DMS 273 (cell line): ENCODE measurements around the gene TMEM121B.

Experiments used
- DNase-seq: peaks from one replicate; lab custom pipeline; 2025; ENCODE audit not compliant: unreplicated experiment; lab: John Stamatoyannopoulos, UW

The TMEM121B gene

DNA sequence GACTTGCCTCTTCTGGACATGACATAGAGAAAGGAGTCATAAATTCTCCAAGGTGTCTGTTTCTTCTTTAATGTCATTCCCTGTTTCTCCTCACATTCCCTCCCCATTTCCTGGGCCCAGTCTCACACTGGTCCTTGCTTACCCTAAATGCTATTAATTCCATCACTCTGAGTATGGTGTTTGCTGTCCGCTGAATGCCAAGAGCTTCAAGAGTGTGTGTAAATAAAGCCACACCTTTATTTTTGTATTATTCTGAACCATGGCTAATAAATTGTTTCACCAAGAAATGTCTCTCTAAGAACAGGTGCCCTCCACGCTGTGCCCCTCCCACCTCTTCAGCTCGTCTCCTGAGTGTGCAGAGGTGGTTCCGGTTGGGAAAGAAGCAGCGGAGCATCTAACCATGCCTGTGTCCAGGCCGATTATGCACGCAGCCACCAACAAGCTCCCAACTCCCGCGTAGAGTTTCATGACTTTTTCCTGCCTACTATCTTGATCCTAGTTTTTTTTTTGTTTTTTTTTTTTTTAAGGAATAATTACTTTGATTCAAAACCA, 8.6 kb downstream of the TMEM121B start:
- DNase-seq: no peak

DNA sequence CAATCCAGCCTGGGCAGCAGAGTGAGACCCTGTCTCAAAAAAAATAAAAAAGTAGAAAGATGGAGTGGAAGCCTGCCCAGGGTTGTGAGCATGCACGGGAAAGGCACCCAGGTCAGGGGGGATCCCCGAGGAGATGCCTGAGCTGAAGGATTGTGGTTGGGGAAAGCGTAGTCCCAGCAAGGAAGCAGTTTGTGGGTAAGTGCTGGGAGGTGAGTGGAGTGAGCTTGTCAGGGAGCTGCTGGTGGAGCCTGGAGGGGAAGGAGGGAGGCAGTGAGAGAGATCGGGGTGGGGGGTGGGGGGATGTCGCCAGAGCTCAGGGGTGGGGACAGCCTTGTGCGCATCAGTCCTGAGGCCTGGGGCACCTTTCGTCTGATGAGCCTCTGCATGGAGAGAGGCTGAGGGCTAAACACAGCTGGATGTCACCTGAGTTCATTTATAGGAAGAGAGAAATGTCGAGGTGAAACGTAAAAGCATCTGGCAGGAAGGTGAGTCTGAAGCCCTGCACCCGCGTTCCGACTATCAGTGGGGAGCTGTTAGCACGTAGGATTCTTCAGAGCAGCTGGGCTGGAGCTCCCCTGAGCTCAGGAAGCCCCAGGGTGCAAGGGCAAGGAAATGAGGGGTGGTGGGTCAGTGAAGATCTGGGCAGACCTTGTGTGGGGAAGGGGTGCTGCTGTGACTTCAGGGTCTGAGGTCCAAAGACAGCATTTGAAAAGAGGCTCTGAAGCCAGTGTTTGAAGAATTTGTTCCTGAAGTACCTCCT, 10.2 kb downstream of the TMEM121B start:
- DNase-seq: no peak

DNA sequence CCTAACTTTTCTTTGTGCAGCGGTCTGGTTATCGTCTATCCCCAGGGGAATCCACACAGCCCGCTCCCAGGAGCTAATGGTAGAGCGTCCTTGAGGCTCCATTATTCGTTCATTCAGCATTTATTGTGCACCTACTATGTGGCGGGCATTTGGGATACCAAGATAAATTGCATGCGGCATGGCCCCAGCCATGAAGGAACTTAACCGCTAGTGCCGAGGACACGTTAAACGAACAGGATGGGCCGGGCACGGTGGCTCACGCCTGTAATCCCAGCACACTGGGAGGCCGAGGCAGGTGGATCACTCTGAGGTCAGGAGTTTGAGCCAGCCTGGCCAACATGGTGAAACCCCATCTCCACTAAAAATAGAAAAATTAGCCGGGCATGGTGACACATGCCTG, 11.2 kb downstream of the TMEM121B start:
- no peak for DNase-seq

DNA sequence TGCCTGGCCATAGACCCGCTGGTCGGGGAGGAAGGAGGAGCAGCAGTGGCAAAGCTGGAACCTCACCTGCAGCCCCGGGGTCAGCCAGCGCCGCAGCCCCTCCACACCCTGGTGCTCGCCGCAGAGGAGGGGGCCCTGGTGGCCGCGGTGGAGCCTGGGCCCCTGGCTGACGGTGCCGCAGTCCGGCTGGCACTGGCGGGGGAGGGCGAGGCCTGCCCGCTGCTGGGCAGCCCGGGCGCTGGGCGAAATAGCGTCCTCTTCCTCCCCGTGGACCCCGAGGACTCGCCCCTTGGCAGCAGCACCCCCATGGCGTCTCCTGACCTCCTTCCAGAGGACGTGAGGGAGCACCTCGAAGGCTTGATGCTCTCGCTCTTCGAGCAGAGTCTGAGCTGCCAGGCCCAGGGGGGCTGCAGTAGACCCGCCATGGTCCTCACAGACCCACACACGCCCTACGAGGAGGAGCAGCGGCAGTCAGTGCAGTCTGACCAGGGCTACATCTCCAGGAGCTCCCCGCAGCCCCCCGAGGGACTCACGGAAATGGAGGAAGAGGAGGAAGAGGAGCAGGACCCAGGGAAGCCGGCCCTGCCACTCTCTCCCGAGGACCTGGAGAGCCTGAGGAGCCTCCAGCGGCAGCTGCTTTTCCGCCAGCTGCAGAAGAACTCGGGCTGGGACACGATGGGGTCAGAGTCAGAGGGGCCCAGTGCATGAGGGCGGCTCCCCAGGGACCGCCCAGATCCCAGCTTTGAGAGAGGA, 11.9 kb downstream of the TMEM121B start:
- no peak for DNase-seq

DNA sequence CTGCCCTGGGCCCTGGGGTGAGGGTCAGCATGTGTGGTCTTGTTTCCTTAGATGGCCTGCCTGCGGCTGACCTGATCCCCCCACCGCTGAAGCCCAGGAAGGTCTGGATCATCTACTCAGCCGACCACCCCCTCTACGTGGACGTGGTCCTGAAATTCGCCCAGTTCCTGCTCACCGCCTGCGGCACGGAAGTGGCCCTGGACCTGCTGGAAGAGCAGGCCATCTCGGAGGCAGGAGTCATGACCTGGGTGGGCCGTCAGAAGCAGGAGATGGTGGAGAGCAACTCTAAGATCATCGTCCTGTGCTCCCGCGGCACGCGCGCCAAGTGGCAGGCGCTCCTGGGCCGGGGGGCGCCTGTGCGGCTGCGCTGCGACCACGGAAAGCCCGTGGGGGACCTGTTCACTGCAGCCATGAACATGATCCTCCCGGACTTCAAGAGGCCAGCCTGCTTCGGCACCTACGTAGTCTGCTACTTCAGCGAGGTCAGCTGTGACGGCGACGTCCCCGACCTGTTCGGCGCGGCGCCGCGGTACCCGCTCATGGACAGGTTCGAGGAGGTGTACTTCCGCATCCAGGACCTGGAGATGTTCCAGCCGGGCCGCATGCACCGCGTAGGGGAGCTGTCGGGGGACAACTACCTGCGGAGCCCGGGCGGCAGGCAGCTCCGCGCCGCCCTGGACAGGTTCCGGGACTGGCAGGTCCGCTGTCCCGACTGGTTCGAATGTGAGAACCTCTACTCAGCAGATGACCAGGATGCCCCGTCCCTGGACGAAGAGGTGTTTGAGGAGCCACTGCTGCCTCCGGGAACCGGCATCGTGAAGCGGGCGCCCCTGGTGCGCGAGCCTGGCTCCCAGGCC, 12.7 kb downstream of the TMEM121B start:
- DNase-seq: no peak

DNA sequence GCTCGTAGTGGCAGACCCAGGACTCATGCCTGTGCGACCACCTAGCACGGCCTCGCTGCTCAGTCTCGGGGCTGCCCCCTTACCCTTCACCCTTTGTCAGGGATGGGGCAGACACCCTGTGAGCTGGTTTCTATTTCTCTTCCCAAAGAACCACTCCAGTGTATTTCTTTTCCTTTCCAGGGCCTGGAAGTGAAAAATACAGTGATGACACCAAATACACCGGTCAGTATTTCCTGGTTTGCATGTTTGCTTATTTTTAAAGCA, 13.7 kb downstream of the TMEM121B start:
- no peak for DNase-seq

DNA sequence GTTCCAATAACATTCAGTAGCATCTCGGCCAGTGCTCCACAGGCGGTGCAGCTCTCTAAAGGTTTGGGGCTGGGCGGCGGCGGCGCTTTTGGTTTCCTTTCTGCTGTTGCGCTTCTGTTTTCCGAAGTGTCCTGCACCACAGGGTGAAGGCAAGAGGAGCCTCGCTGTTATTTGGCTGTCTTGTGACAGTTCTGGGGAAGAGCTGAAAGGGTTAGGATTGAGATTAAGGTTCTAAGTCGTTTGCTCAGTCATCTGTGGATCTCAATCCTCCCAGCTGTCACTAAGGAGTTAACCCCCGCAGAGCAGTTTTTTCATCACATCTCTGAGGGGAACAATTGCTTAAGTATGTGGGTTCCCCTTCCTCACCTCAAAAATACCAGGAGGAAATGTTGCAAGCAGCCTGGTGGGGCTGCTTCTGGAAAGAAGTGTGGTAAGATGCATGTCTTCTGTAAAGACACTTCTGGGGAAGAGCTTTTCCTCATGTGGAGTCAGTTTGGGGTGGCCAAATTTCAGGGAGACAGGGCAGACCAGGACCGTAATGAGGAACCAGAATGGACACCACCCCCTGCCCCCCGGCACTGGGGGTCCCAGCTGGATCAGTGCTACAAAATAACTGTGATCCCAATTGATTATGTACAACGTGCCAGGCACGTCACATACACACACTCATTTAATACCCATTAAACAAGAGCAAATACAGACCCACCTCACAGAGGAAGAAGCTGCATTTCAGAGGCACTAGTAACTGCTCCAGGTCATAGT, 14.2 kb downstream of the TMEM121B start:
- no peak for DNase-seq

DNA sequence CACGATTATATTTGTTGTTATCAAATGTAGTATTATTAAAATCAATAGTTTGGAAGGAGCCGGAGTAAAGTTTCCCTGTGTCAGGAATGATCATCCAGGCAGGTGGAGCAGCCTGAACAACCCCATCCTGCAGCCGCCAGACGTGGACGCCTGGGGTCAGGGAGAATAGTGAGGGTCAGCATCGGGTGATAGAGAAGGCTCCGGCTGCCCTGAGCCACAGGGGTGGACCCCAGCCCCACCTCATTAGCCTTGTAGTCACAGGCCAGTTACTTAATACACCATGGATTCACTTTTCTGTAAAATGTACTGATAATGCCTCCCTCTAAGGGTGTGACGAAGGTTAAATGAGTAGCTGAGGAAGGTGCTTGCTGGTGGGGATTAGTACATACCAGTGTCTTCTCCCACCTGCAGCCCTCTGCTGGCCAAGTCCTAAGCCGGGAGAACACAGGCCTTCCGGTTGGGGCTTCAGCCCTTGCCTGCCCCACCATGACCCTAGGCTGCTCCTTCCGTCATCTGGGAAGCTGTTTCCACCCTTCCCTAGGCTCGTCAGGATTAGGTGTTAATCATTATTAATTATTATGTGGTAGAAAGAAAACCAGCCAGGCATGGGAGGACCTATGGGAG, 14.9 kb downstream of the TMEM121B start:
- no peak for DNase-seq

DNA sequence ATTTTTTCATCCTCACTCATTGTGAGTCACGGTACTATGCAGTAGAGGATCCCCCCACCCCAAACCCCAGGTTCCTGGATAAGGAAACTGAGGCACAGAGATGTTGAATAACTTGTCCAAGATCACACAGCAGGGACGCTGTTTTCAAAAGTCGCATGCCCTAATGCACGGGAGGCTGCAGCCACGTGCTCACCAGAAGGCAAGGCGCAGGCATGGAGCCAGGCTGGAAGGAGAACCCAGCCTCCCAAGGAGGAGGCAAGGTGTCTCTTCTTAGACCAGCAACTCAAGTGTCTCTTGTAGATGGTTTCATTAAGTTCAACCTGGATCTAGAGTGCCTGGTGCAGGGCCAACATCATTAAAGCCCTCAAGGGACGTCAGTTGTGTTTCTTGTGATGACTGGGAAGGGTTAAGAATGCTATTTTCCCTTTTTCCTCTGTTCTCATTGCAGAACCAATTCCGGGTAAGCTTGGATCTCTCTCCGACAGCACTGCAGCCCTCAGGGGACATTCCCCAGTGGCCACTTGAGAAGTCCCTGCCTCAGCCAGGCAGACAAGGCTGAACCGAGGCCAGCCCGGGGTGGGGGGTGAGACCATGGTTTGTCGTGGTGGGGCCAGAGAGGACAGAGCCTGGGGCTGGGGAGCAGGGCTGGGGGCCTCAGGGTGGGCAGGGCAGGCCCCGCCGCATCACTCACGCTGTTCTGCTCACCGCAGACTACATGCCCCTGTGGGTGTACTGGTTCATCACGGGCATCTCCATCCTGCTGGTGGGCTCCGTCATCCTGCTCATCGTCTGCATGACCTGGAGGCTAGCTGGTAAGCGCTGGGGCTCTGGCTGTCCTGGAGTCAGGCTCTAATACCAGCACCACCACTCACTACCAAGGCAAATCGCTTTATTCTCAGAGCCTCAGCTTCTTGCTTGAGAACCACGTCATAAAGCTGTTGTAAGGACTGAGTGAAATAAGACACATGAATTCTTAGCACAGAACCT, 15.7 kb downstream of the TMEM121B start:
- no peak for DNase-seq

DNA sequence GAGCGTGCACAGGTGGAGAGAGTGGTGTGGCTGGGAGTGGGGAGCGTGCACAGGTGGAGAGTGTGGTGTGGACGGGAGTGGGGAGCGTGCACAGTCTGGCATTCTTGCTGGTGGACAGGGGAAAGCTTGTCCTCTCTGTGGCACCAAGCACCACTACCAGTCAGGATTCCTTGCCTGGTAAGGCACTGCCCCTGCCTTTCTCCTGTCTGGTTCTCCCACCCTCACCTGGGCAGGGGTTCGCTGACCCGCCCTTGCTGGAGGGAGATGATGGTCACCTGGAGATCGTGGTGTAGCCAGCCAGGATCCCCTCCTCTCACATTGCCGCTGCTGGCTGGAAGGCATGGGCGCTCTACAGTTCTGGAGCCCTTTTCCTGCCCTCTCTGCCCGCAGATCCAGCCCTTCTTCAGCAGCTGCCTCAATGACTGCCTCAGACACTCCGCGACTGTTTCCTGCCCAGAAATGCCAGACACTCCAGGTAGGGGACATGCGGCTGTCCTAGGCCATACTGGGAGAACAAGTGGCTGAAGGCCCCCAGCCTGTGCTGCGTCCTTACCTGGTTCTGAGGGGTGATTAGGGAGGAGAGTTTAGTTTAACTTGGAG, 16.7 kb downstream of the TMEM121B start:
- no peak for DNase-seq

DNA sequence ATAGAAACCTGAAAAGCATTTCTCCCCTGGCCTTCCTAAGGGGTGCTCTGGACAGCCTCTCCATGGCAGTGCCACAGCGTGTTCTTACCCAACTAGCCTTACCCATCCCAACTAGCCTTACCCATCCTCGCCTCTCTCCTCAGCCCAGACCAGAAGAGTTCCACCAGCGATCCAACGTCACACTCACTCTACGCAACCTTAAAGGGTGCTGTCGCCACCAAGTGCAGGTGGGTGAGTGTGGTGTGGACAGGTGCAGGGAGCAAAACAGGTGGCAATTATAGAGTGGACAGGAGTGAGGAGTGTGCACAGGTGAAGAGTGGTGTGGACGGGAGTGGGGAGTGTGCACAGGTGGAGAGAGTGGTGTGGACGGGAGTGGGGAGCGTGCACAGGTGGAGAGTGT, 17.8 kb downstream of the TMEM121B start:
- no peak for DNase-seq

DNA sequence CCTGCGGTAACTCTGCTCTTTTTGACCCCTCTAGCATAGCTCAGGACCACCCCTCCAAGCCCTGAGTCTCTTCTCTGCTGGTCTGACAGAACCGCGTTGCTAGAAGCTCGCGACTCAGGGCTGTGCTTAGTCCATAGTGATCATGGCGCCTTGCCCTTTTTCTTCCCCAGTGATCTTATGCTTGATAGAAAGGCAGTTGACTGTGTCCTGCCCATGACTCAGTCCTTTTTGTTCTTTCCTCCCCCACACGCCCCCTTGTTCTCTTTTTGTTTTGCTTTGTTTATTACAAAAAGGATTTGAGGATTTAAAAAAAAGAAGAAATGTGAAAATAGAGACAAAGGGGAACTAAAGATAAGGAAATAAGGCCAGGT, 18.9 kb downstream of the TMEM121B start:
- no peak for DNase-seq

DNA sequence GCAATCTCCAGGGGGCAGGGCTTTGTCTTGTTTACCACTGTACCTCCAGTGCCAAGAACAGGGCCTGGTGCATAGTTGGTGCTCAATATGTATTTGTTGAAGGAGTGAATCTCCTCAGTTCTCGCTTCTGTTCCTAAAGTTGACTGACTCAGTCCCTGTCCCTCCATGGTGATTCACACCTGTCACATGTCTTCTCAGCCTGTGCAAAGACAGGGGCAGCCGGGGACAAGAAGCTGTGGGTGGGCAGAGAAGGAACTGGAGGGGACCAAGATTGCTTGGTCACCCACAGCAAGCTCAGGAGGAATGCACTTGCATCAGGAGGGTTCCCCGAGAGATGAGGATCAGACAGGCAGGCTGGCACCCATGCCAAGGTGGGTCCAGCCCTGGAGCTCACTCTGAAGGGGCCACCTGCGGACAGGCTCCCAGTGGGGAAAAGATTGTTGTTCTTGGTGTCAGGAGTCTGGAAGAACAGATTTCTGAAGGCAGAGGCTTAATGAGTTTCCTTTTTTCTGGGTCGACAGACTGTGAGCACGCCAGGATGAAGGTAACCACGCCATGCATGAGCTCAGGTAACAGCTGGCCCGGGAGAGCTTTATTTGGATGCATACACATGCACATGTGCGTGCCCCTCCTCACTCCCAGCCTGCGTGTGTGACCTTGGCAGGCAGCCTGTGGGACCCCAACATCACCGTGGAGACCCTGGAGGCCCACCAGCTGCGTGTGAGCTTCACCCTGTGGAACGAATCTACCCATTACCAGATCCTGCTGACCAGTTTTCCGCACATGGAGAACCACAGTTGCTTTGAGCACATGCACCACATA, 19.5 kb downstream of the TMEM121B start:
- no peak for DNase-seq

DNA sequence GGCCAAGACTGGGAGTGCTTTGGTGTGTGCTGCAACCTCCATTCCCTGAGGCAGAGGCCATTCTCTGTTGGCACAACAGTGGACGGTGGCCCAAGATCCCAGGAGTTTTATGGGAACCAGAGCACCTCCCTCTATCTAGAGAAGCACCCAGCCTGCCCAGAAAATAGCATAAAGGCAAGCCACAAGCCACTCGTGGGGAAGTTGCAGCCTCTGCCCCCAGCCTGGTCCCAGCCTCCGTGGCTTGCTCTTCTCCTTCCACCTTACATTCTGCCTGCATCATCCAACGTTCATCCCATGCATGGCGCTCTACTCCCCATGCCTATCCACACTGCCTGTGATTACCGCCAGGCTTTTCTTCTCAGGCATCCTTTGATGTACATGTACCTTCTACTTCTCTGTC, 20.5 kb downstream of the TMEM121B start:
- DNase-seq: no peak

DNA sequence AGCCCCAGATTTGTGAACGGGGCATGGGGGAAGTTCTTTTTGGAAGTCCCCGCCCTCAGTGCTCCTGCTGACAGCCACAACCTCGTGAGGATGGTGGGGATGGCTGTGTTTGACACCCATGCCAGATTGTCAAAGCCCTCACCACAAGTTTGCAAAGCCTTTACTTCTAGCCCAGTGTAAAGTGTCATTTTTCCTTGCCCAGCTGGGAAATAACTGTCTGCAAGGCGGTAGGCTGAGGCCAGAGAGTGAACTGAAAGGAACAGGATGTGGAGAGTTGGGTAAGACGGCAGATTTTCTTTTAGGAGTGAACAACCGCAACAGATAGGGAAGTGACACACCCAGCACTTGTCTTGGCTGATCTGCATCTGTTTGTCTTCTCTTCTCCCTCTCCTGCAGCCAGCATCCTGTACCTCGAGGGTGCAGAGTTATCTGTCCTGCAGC, 22.8 kb downstream of the TMEM121B start:
- DNase-seq: no peak

DNA sequence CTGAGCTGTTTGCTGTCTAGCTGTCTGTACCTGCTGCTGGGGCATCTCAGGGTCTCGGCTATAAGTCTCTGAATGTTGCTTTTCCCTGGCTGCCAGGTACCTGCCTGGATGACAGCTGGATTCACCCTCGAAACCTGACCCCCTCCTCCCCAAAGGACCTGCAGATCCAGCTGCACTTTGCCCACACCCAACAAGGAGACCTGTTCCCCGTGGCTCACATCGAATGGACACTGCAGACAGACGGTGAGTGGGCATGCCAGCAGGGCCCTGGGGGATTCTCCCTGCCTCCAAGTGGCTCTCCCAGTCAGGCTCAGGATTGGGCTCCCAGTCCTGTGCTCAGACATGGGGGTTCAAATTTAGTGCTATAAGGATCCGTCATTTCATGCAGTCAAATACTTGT, 23.5 kb downstream of the TMEM121B start:
- no peak for DNase-seq

DNA sequence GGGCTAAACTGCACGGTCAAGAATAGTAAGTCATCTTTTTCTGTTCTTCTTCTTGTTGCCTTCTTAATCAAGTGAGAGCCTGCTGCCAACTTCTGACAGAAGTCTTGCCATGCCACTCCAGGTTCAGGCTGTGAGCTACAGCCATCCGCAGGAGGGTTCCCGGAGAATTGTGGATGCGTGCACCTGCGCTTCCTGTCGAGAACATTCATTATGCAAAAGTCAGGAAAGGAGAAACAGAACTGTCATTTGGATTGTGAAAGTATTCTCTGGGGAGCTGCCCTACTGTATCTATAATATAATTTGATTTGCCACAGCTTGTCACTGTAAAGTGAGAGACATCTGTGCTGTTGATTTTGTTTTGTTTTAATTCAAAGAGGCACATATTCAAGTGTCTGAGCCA, 24.1 kb downstream of the TMEM121B start:
- DNase-seq: peak; percentile 15

DNA sequence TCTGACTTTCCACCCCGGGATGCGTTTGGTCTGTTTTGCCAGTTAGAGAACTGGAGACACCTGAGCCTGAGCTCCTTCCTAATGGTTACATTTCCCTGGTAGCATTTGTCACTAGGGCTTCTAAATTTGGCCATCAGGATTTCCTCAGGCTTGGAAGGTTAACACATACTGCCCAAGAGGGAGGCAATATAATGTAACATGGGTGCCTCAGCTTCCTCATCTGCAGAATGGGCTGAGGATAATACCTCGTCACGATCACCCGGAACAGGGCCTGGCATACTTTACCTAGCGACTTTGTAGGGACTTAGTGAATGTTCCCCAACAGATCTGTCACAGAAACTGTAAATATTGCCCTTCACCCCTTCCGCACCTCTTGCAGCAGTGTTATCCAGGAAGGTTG, 25.1 kb downstream of the TMEM121B start:
- DNase-seq: no peak
